ENCODE measurements around the gene GSTM5. TPM values are rescaled to one million over a fixed set of nuclear protein-coding genes. Genes with fewer than 3 reads are reported as not detected.
A peak's percentile ranks its signal among the peaks of the same experiment; 100 is the strongest.
"Not testable (repeated sequence)": the region's sequence is repeated elsewhere in the genome, so short reads cannot be mapped to it uniquely, and the experiment has no call there.

GSTM5 gene
- total RNA-seq, 2 donors from 2014 or later: 1.8 TPM; not detected in 1

- DNase-seq: peak; percentile 1 to 8 (median 4)
- peaks cover 5% of the 10 kb centered on the region for H3K4me1 ChIP-seq
- intact Hi-C loops (cut with DNase I): no loop called here
- no peaks in the 10 kb centered on the region for H3K36me3 ChIP-seq (replicated peaks in 1 of 2; ENCODE audit: insufficient read depth in 1 of 2, low read depth in 2 of 2)
- H3K4me3 ChIP-seq: no peak overlapping the region
- no peaks in the 10 kb centered on the region for H3K27me3 ChIP-seq
- H3K27ac ChIP-seq: no peak overlapping the region
- 87 to 88% methylated on average over 13 of the region's 13 CpGs for WGBS, 2 donors
- no peak for TF ChIP-seq CTCF (IDR thresholded peaks at IDR 0.05)
- TF ChIP-seq POLR2A (IDR thresholded peaks at IDR 0.05): no peak
- ATAC-seq: no peak
- H3K9me3 ChIP-seq: no peaks in the 10 kb centered on the region
Observed at GRCh38 chr1:109764561-109765482, 52.8 kb downstream of the GSTM5 start.

GRCh38 chr1:109765483-109765815 lies 53.4 kb downstream of the GSTM5 start:
- no peak overlapping the region for H3K27ac ChIP-seq
- no peaks in the 10 kb centered on the region for H3K27me3 ChIP-seq
- no peaks in the 10 kb centered on the region for H3K9me3 ChIP-seq
- ATAC-seq (no peak), DNase-seq (peak in 3 of 4 donors; percentile 0 to 6 (median 1))
- peaks cover 5% of the 10 kb centered on the region for H3K4me1 ChIP-seq
- H3K36me3 ChIP-seq (replicated peaks in 1 of 2; ENCODE audit: insufficient read depth in 1 of 2, low read depth in 2 of 2): no peaks in the 10 kb centered on the region
- H3K4me3 ChIP-seq: no peak overlapping the region
- TF ChIP-seq CTCF (IDR thresholded peaks at IDR 0.05) (no peak), POLR2A (IDR thresholded peaks at IDR 0.05) (no peak)
- intact Hi-C loops (cut with DNase I): no loop called here
- 66 to 74% methylated on average over 4 of the region's 4 CpGs for WGBS, 2 donors

GRCh38 chr1:109765896-109766615 lies 54.0 kb downstream of the GSTM5 start:
- H3K9me3 ChIP-seq: no peaks in the 10 kb centered on the region
- DNase-seq: peak; percentile 1 to 5 (median 4)
- no peak overlapping the region for H3K27ac ChIP-seq
- H3K27me3 ChIP-seq: no peaks in the 10 kb centered on the region
- H3K36me3 ChIP-seq (replicated peaks in 1 of 2; ENCODE audit: insufficient read depth in 1 of 2, low read depth in 2 of 2): no peaks in the 10 kb centered on the region
- H3K4me3 ChIP-seq: no peak overlapping the region
- intact Hi-C loops (cut with DNase I): no loop called here
- TF ChIP-seq POLR2A (IDR thresholded peaks at IDR 0.05): no peak
- no peak for TF ChIP-seq CTCF (IDR thresholded peaks at IDR 0.05)
- WGBS, 2 donors: 67 to 74% methylated on average over 13 of the region's 13 CpGs
- ATAC-seq: no peak
- H3K4me1 ChIP-seq: peaks cover 5% of the 10 kb centered on the region

- peak overlapping the region in 1 of 4 donors; percentile 21 for H3K27ac ChIP-seq
- 42 to 64% methylated on average over 17 of the region's 17 CpGs for WGBS, 2 donors
- H3K4me1 ChIP-seq: not testable (repeated sequence)
Observed at GRCh38 chr1:109766991-109767636, 55.1 kb downstream of the GSTM5 start.

More at GRCh38 chr1:109766991-109767636, 55.1 kb downstream of the GSTM5 start:
- H3K27me3 ChIP-seq; ATAC-seq; intact Hi-C loops (cut with DNase I); H3K9me3 ChIP-seq; H3K4me3 ChIP-seq; H3K36me3 ChIP-seq (replicated peaks in 1 of 2; ENCODE audit: insufficient read depth in 1 of 2, low read depth in 2 of 2): not testable (repeated sequence)
- DNase-seq: peak; percentile 2 to 9 (median 6)

Other genes with a start within 250 kb of the GSTM5 start
- 1 to 10 TPM; 1.8 to 2.3 TPM for gene SYPL2, start 245.7 kb upstream of the GSTM5 start, total RNA-seq
- 1 to 10 TPM; 2.6 to 5.9 TPM for gene ATXN7L2, start 228.3 kb upstream of the GSTM5 start, total RNA-seq
- gene CYB561D1, start 218.2 kb upstream of the GSTM5 start, total RNA-seq: 1 to 10 TPM; 6.2 to 6.9 TPM
- gene AMIGO1, start 202.5 kb upstream of the GSTM5 start, total RNA-seq: 1 to 10 TPM; 2.6 to 8.6 TPM
- not detected for gene GPR61, start 172.4 kb upstream of the GSTM5 start, total RNA-seq
- gene GNAI3, start 163.6 kb upstream of the GSTM5 start, total RNA-seq: 1 to 10 TPM; 3.6 to 4.9 TPM
- gene GNAT2, start 92.6 kb upstream of the GSTM5 start, total RNA-seq: not detected
- gene AMPD2, start 92.4 kb upstream of the GSTM5 start, total RNA-seq: 100 to 1,000 TPM in 1 of 2 donors, 10 to 100 TPM in 1; 22.1 to 111 TPM
- 10 to 100 TPM; 24.1 to 37.2 TPM for gene GSTM4, start 56.2 kb upstream of the GSTM5 start, total RNA-seq
- gene GSTM2, start 44.2 kb upstream of the GSTM5 start, total RNA-seq: 10 to 100 TPM; 51.1 to 60.6 TPM
- gene GSTM1, start 24.4 kb upstream of the GSTM5 start, total RNA-seq: 10 to 100 TPM in 1 of 2 donors, not detected in 1; 19.5 TPM
- gene GSTM3, start 28.8 kb downstream of the GSTM5 start, total RNA-seq: 10 to 100 TPM; 68.5 to 73.8 TPM
- 1 to 10 TPM in 1 of 2 donors, not detected in 1; 4.2 TPM for gene EPS8L3, start 51.7 kb downstream of the GSTM5 start, total RNA-seq
- gene CSF1, start 198.6 kb downstream of the GSTM5 start, total RNA-seq: 10 to 100 TPM; 26.7 to 60.7 TPM

Data from body of pancreas (tissue), 4 donors.